Uterus (tissue), 4 donors: ENCODE results near the gene SNTB2. TPM values are rescaled to one million over a fixed set of nuclear protein-coding genes. Genes with fewer than 3 reads are reported as not detected.

Experiments used
- DNase-seq, 2 donors: peaks; one replicate each; pipeline ENCODE4 v3.0.0-alpha.2; 2019 to 2020
- H3K27ac ChIP-seq, 2 donors: fragments of 200-600 bp; sonication (generic); 1 replicate in 1 of 2; 2 replicates in 1 of 2; pipeline ENCODE4 v1.5.1; 2016 to 2018
- H3K27me3 ChIP-seq, 2 donors: fragments of 200-600 bp; sonication (generic); one replicate each; pipeline ENCODE4 v1.5.1; 2018 to 2019; ENCODE audit warnings: control low read depth in 1 of 2
- H3K36me3 ChIP-seq, 2 donors: fragments of 200-600 bp; sonication (generic); one replicate each; pipeline ENCODE4 v1.5.1; 2019; ENCODE audit warnings: control low read depth in 1 of 2
- H3K4me1 ChIP-seq, 2 donors: fragments of 200-600 bp; sonication (generic); one replicate each; pipeline ENCODE4 v1.5.1; 2018 to 2019; ENCODE audit warnings: control low read depth in 1 of 2
- H3K4me3 ChIP-seq, 2 donors: fragments of 200-600 bp; sonication (generic); 1 replicate in 1 of 2; 2 replicates in 1 of 2; pipeline ENCODE4 v1.5.1; 2018 to 2019; ENCODE audit warnings: mild to moderate bottlenecking in 1 of 2
- H3K9me3 ChIP-seq, 2 donors: fragments of 200-600 bp; sonication (generic); one replicate each; pipeline ENCODE4 v1.5.1; 2019; ENCODE audit warnings: control low read depth in 1 of 2
- CTCF ChIP-seq, 4 experiments: fragments of 200-600 bp in 2 of 4; fragments of 450-650 bp in 2 of 4; sonication (generic) in 2 of 4; IDR thresholded peaks; one replicate each; pipeline ENCODE4 v1.5.1; 2016 to 2019; ENCODE audit warnings: antibody characterized with exemption in 4 of 4, mild to moderate bottlenecking in 2 of 4, moderate library complexity in 1 of 4
- POLR2A ChIP-seq, 2 donors: fragments of 450-650 bp; IDR thresholded peaks; one replicate each; pipeline ENCODE4 v1.6.1; 2016; ENCODE audit warnings: antibody characterized with exemption in 2 of 2, mild to moderate bottlenecking in 1 of 2, moderate library complexity in 1 of 2
- intact Hi-C: fragments of 100-400 bp; cut with DNase I; formaldehyde crosslinking; loops from one replicate; pipeline ENCODE4 v1.15.1; 2023; ENCODE audit warnings: low total_unique reads
- total RNA-seq, 4 donors: library from RNA; depleted of rRNA in 3 of 4; stranded (reverse); fragments of >200 nt in 3 of 4; gene quantifications; one replicate each; pipeline versions ENCODE4 v1.1.0 to v1.2.4, GENCODE V29; 2014 to 2023
- donor health status: DM: yes; HTN: yes; CAD: no.

Gene SNTB2
- total RNA-seq, 4 donors from 2014 or later = 28.2 to 88.0 (median 59.5) TPM

GRCh38 chr16:69201787-69202186 is 14.8 kb downstream of the SNTB2 start:
- Histone ChIP-seq H3K27me3 (no peaks in the 10 kb centered on the region), H3K4me1 (no peaks in the 10 kb centered on the region), H3K9me3 (no peaks in the 10 kb centered on the region), H3K36me3 (no peaks in the 10 kb centered on the region), H3K4me3 (no peak overlapping the region), H3K27ac (peak overlapping the region; percentile 65 to 68)
- no peak for TF ChIP-seq POLR2A (IDR thresholded peaks at IDR 0.05)
- no peak for TF ChIP-seq CTCF (IDR thresholded peaks at IDR 0.05)
- no peak for DNase-seq
- intact Hi-C loops = no loop called here

- Histone ChIP-seq H3K4me3 (no peak overlapping the region), H3K27ac (peak overlapping the region in 1 of 2 donors; percentile 20), H3K9me3 (no peaks in the 10 kb centered on the region), H3K4me1 (no peaks in the 10 kb centered on the region), H3K27me3 (no peaks in the 10 kb centered on the region), H3K36me3 (no peaks in the 10 kb centered on the region)
- DNase-seq = no peak
- intact Hi-C loops = no loop called here
- no peak for TF ChIP-seq CTCF (IDR thresholded peaks at IDR 0.05)
- no peak for TF ChIP-seq POLR2A (IDR thresholded peaks at IDR 0.05)
Observed at GRCh38 chr16:69204172-69204571, 17.2 kb downstream of the SNTB2 start.

- no peak for DNase-seq
- Histone ChIP-seq H3K4me1 (no peaks in the 10 kb centered on the region), H3K27me3 (no peaks in the 10 kb centered on the region), H3K27ac (no peak overlapping the region), H3K36me3 (no peaks in the 10 kb centered on the region), H3K9me3 (no peaks in the 10 kb centered on the region), H3K4me3 (no peak overlapping the region)
- intact Hi-C loops = no loop called here
- TF ChIP-seq POLR2A (IDR thresholded peaks at IDR 0.05) = no peak
- TF ChIP-seq CTCF (IDR thresholded peaks at IDR 0.05) = no peak
Observed at GRCh38 chr16:69209735-69210134, 22.8 kb downstream of the SNTB2 start.

- no peak for DNase-seq
- no peaks in the 10 kb centered on the region for H3K36me3 ChIP-seq
- intact Hi-C loops = no loop called here
- TF ChIP-seq CTCF (IDR thresholded peaks at IDR 0.05) (no peak), POLR2A (IDR thresholded peaks at IDR 0.05) (no peak)
- no peaks in the 10 kb centered on the region for H3K9me3 ChIP-seq
- H3K27me3 ChIP-seq = no peaks in the 10 kb centered on the region
- no peaks in the 10 kb centered on the region for H3K4me1 ChIP-seq
- H3K27ac ChIP-seq = no peak overlapping the region
- no peak overlapping the region for H3K4me3 ChIP-seq
Observed at GRCh38 chr16:69217433-69217832, 30.5 kb downstream of the SNTB2 start.

- H3K27ac ChIP-seq = no peak overlapping the region
- no peaks in the 10 kb centered on the region for H3K27me3 ChIP-seq
- H3K9me3 ChIP-seq = no peaks in the 10 kb centered on the region
- TF ChIP-seq POLR2A (IDR thresholded peaks at IDR 0.05) (no peak), CTCF (IDR thresholded peaks at IDR 0.05) (no peak)
- DNase-seq = no peak
- H3K36me3 ChIP-seq = no peaks in the 10 kb centered on the region
- intact Hi-C loops = no loop called here
- no peaks in the 10 kb centered on the region for H3K4me1 ChIP-seq
- no peak overlapping the region for H3K4me3 ChIP-seq
Observed at GRCh38 chr16:69219279-69219678, 32.3 kb downstream of the SNTB2 start.
